ENCODE measurements around the gene C2CD4B.

C2CD4B gene

GRCh38 chr15:62119227-62119864 lies 45.7 kb downstream of the C2CD4B start:
- DNase-seq (no peak), ATAC-seq (replicated peaks) (no peak)
- Mint-ChIP-seq H3K36me3 (no peaks in the 10 kb centered on the region), H3K27me3 (peaks cover 16 to 22% of the 10 kb centered on the region in 2 donors), H3K9me3 (no peaks in the 10 kb centered on the region), H3K4me3 (no peak overlapping the region), H3K27ac (no peak overlapping the region), H3K4me1 (peaks cover 0 to 2% of the 10 kb centered on the region in 2 donors)

- Mint-ChIP-seq H3K27ac (no peak overlapping the region), H3K27me3 (peaks cover 16 to 22% of the 10 kb centered on the region in 2 donors), H3K4me3 (no peak overlapping the region), H3K9me3 (no peaks in the 10 kb centered on the region), H3K36me3 (no peaks in the 10 kb centered on the region), H3K4me1 (peaks cover 0 to 2% of the 10 kb centered on the region in 2 donors)
- DNase-seq (no peak), ATAC-seq (replicated peaks) (no peak)
These were observed 46.4 kb downstream of the C2CD4B start for GRCh38 chr15:62118520-62119226.

- no peaks in the 10 kb centered on the region for H3K36me3 Mint-ChIP-seq
- ATAC-seq (replicated peaks) = no peak
- H3K4me3 Mint-ChIP-seq = no peak overlapping the region
- H3K9me3 Mint-ChIP-seq = no peaks in the 10 kb centered on the region
- no peaks in the 10 kb centered on the region for H3K4me1 Mint-ChIP-seq
- no peak overlapping the region for H3K27ac Mint-ChIP-seq
- no peak for DNase-seq
- H3K27me3 Mint-ChIP-seq = peaks cover 16 to 30% of the 10 kb centered on the region in 2 donors
These were observed 49.2 kb downstream of the C2CD4B start for GRCh38 chr15:62115847-62116246.

All from stimulated activated naive B cell treated with anti-CD40 and anti-IgM and Interleukin-4, amounts not matched to agents 10 μg/mL and 1 μg/mL and 100 μg/mL, for 72 hours (primary cell).